Stimulated activated CD4-positive, alpha-beta T cell treated with anti-CD3 and anti-CD28 coated beads, Interleukin-15, amount 100 ng/mL, for 1 hour (primary cell): Measurements from ENCODE around the gene MITF.
"Not testable (repeated sequence)": the region's sequence is repeated elsewhere in the genome, so short reads cannot be mapped to it uniquely, and the experiment has no call there.

Experiments used
- DNase-seq, 2 donors: peaks; one replicate each; pipeline ENCODE4 v3.0.0-alpha.2; 2020; ENCODE audit warnings: low read depth in 1 of 2, low spot score in 1 of 2

The MITF gene

GRCh38 chr3:69902386-69902785 is 163.1 kb downstream of the MITF start:
- no peak for DNase-seq

- DNase-seq, result no peak
Measured at GRCh38 chr3:69906351-69906966, 167.2 kb downstream of the MITF start.

GRCh38 chr3:69907554-69907953 is 168.3 kb downstream of the MITF start:
- no peak for DNase-seq

GRCh38 chr3:69909859-69910258 is 170.6 kb downstream of the MITF start:
- DNase-seq, result not testable (repeated sequence)

- no peak for DNase-seq
Measured at GRCh38 chr3:69913422-69913821, 174.2 kb downstream of the MITF start.

GRCh38 chr3:69914395-69914794 is 175.1 kb downstream of the MITF start:
- DNase-seq, result no peak

GRCh38 chr3:69915726-69916125 is 176.5 kb downstream of the MITF start:
- no peak for DNase-seq

- not testable (repeated sequence) for DNase-seq
Measured at GRCh38 chr3:69920009-69920408, 180.7 kb downstream of the MITF start.

GRCh38 chr3:69921651-69922050 is 182.4 kb downstream of the MITF start:
- DNase-seq, result no peak

- DNase-seq, result no peak
Measured at GRCh38 chr3:69922521-69923000, 183.3 kb downstream of the MITF start.

GRCh38 chr3:69925506-69925905 is 186.2 kb downstream of the MITF start:
- DNase-seq, result no peak

GRCh38 chr3:69926385-69926784 is 187.1 kb downstream of the MITF start:
- no peak for DNase-seq

- DNase-seq, result no peak
Measured at GRCh38 chr3:69927571-69927970, 188.3 kb downstream of the MITF start.

GRCh38 chr3:69929019-69929418 is 189.8 kb downstream of the MITF start:
- no peak for DNase-seq

GRCh38 chr3:69930564-69930963 is 191.3 kb downstream of the MITF start:
- DNase-seq, result no peak

GRCh38 chr3:69932087-69932486 is 192.8 kb downstream of the MITF start:
- no peak for DNase-seq

- DNase-seq, result no peak
Measured at GRCh38 chr3:69932501-69932900, 193.2 kb downstream of the MITF start.

- DNase-seq, result no peak
Measured at GRCh38 chr3:69934398-69934797, 195.1 kb downstream of the MITF start.

GRCh38 chr3:69936266-69936665 is 197.0 kb downstream of the MITF start:
- no peak for DNase-seq

- no peak for DNase-seq
Measured at GRCh38 chr3:69938061-69938460, 198.8 kb downstream of the MITF start.

- no peak for DNase-seq
Measured at GRCh38 chr3:69938931-69939330, 199.7 kb downstream of the MITF start.

- no peak for DNase-seq
Measured at GRCh38 chr3:69941037-69941436, 201.8 kb downstream of the MITF start.

- no peak for DNase-seq
Measured at GRCh38 chr3:69941439-69942176, 202.3 kb downstream of the MITF start.
